T-cell (primary cell): ENCODE measurements around the gene SNAPIN. TPM values are rescaled to one million over a fixed set of nuclear protein-coding genes. Genes with fewer than 3 reads are reported as not detected.
"Not testable (repeated sequence)": the region's sequence is repeated elsewhere in the genome, so short reads cannot be mapped to it uniquely, and the experiment has no call there.

Source experiments
- ATAC-seq, 4 experiments: fragments of 200-7000 bp in 3 of 4; fragments of 150-1000 bp in 1 of 4; cut with Tn5 transposase; replicated peaks in 1 of 4; 1 replicate in 3 of 4; 2 replicates in 1 of 4; pipeline ENCODE4 v1.10.0; 2021; ENCODE audit warnings: moderate library complexity in 3 of 4, mild to moderate bottlenecking in 2 of 4, moderate number of reproducible peaks in 1 of 4
- CTCF ChIA-PET, 2 donors: fragments of 300-600 bp; sonication (Branson Sonifier 250); formaldehyde crosslinking; loops; one replicate each; lab custom pipeline; 2022; ENCODE audit warnings: antibody characterized with exemption in 2 of 2; lab: Charles Lee
- POLR2A ChIA-PET, 2 donors: fragments of 300-600 bp; sonication (Branson Sonifier 250); formaldehyde crosslinking; loops; one replicate each; lab custom pipeline; 2022; ENCODE audit warnings: antibody characterized with exemption in 2 of 2; lab: Charles Lee
- DNase-seq, 35 experiments: peaks; one replicate each; pipeline versions ENCODE4 v3.0.0 to v3.0.0-alpha.2; 2013 to 2023
- H3K27ac ChIP-seq: one replicate; pipeline ENCODE4 v1.5.1; 2013; ENCODE audit warnings: low read length
- H3K27me3 ChIP-seq, 2 experiments: replicated peaks in 1 of 2; 1 replicate in 1 of 2; 2 replicates in 1 of 2; pipeline versions ENCODE4 v1.6.1 to v1.7.0; 2013; ENCODE audit warnings: low read length in 1 of 2, mixed read lengths in 1 of 2; ENCODE audit not compliant: control insufficient read depth in 2 of 2, insufficient read depth in 2 of 2; ENCODE audit errors: extremely low read depth in 1 of 2
- H3K36me3 ChIP-seq, 2 donors: 1 replicate in 1 of 2; 2 replicates in 1 of 2; pipeline versions ENCODE4 v1.6.1 to v1.7.0; 2013; ENCODE audit warnings: low read length in 1 of 2; ENCODE audit not compliant: control insufficient read depth in 2 of 2, insufficient read depth in 1 of 2; ENCODE audit errors: extremely low read depth in 1 of 2
- H3K4me1 ChIP-seq, 2 experiments: 1 replicate in 1 of 2; 2 replicates in 1 of 2; pipeline versions ENCODE4 v1.6.1 to v1.7.0; 2013; ENCODE audit warnings: low read length in 2 of 2, mixed read lengths in 1 of 2; ENCODE audit not compliant: insufficient read depth in 2 of 2, control insufficient read depth in 1 of 2; ENCODE audit errors: extremely low read depth in 1 of 2
- H3K4me3 ChIP-seq, 2 donors: 1 replicate in 1 of 2; 2 replicates in 1 of 2; pipeline versions ENCODE4 v1.5.1 to v1.7.0; 2013; ENCODE audit warnings: mild to moderate bottlenecking in 2 of 2, low read length in 1 of 2, moderate library complexity in 1 of 2; ENCODE audit not compliant: control insufficient read depth in 1 of 2; ENCODE audit errors: extremely low read depth in 1 of 2
- H3K9me3 ChIP-seq: 2 replicates; pipeline ENCODE4 v1.7.0; 2013
- H3K27ac Mint-ChIP-seq, 2 donors: one replicate each; pipeline ENCODE4 v1.8.0; 2020 to 2021; ENCODE audit warnings: mild to moderate bottlenecking in 2 of 2, mixed read lengths in 2 of 2
- H3K27me3 Mint-ChIP-seq, 2 donors: one replicate each; pipeline ENCODE4 v1.8.0; 2021 to 2022; ENCODE audit warnings: mixed read lengths in 2 of 2
- H3K36me3 Mint-ChIP-seq: one replicate; pipeline ENCODE4 v1.8.0; 2021; ENCODE audit warnings: mixed read lengths
- H3K4me1 Mint-ChIP-seq, 3 donors: one replicate each; pipeline ENCODE4 v1.8.0; 2020 to 2022; ENCODE audit warnings: mixed read lengths in 3 of 3, mild to moderate bottlenecking in 1 of 3
- H3K4me3 Mint-ChIP-seq, 3 donors: one replicate each; pipeline ENCODE4 v1.8.0; 2020 to 2022; ENCODE audit warnings: mild to moderate bottlenecking in 3 of 3, mixed read lengths in 3 of 3, moderate library complexity in 3 of 3
- H3K9me3 Mint-ChIP-seq, 3 donors: one replicate each; pipeline ENCODE4 v1.8.0; 2020 to 2022; ENCODE audit warnings: mixed read lengths in 3 of 3
- WGBS: methylation state at CpG from one replicate; pipeline ENCODE4 v1.1.5; 2013; ENCODE audit warnings: missing lambda C conversion rate; ENCODE audit not compliant: insufficient coverage; 5-methylcytosine and 5-hydroxymethylcytosine counted together
- total RNA-seq, 35 experiments: library from RNA in 6 of 35; stranded (reverse) in 6 of 35; fragments of 120-200 nt in 1 of 35; gene quantifications; one replicate each; pipeline versions ENCODE4 v1.2.1 to v1.2.4 and lab custom pipeline; 2013 to 2026

SNAPIN gene
- total RNA-seq, 5 donors from 2014 or later (not counting 1 experiment from before 2014, with no cell fraction given) = 16.1 to 29.8 (median 26.6) TPM

DNA sequence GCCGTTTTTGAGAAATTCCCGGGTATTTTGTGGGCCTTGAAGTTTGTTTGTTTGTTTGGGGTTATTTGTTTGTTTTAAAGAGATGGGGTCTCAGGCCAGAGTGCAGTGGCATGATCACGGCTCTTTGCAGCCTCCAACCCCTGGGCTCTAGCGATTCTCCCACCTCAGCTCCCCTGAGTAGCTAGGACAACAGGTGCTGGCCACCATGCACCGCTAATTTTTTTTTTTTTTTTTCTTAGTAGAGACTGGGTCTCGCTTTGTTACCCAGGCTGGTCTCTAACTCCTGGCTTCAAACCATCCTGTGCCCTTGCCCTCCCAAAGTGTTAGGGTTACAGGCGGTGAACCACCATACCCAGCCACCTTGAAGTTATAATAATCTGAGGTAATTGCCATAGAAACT, 22.6 kb upstream of the SNAPIN start:
- POLR2A ChIA-PET = interaction anchor here in 1 of 2 donors (0.6 to 0.8 kb wide), 4 partner anchors 8 to 1644 kb away, joined by 3 to 5 read pairs (median 4); a partner anchor contains a TSS
- Mint-ChIP-seq H3K9me3 (no peaks in the 10 kb centered on the region), H3K27ac (peak overlapping the region; percentile 63 to 76), H3K27me3 (no peaks in the 10 kb centered on the region), H3K4me3 (peak overlapping the region; percentile 97 to 100 (median 98)), H3K4me1 (peaks cover 38 to 50% (median 49%) of the 10 kb centered on the region in 3 donors), H3K36me3 (peaks cover 16% of the 10 kb centered on the region)
- WGBS = 92% methylated on average over 5 of the region's 7 CpGs
- ATAC-seq (no peak), DNase-seq (no peak)
- H3K27me3 ChIP-seq = no peaks in the 10 kb centered on the region
- peaks cover 7 to 48% of the 10 kb centered on the region in 2 donors for H3K36me3 ChIP-seq
- CTCF ChIA-PET = no interaction called here
- H3K27ac ChIP-seq = peak overlapping the region; percentile 24
- H3K4me3 ChIP-seq = peak overlapping the region in 1 of 2 donors; percentile 96
- peaks cover 6 to 33% of the 10 kb centered on the region in 2 experiments for H3K4me1 ChIP-seq
- no peaks in the 10 kb centered on the region for H3K9me3 ChIP-seq

DNA sequence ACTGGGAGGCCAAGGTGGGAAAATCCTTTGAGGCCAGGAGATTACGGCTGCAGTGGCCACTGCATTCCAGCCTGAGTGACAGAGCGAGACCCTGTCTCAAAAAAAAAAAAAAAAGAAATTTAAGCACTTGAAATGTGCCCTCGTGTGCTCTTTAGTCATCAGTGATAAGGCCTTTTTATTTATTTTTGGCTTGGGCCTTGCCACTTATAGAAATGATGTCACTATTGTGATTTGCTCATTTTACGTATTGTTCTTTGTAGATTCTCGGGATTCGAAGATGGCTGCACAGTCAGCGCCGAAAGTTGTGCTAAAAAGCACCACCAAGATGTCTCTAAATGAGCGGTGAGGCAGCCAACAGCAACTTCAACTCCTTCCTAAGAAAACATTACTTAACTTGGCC, 22.2 kb upstream of the SNAPIN start:
- ChIA-PET POLR2A (interaction anchor here in 1 of 2 donors (0.8 kb wide), 1 partner anchor 66 kb away, joined by 4 read pairs; no protein-coding TSS in a partner anchor), CTCF (no interaction called here)
- Mint-ChIP-seq H3K9me3 (no peaks in the 10 kb centered on the region), H3K36me3 (peaks cover 20% of the 10 kb centered on the region), H3K4me3 (peak overlapping the region; percentile 97 to 100 (median 98)), H3K27me3 (no peaks in the 10 kb centered on the region), H3K4me1 (peaks cover 42 to 54% (median 54%) of the 10 kb centered on the region in 3 donors), H3K27ac (peak overlapping the region; percentile 63 to 76)
- 96% methylated on average over 5 of the region's 9 CpGs for WGBS
- Histone ChIP-seq H3K9me3 (no peaks in the 10 kb centered on the region), H3K27ac (no peak overlapping the region), H3K36me3 (peaks cover 7 to 52% of the 10 kb centered on the region in 2 donors), H3K4me3 (no peak overlapping the region), H3K27me3 (no peaks in the 10 kb centered on the region), H3K4me1 (peaks cover 6 to 33% of the 10 kb centered on the region in 2 experiments)
- DNase-seq (no peak), ATAC-seq (no peak)

DNA sequence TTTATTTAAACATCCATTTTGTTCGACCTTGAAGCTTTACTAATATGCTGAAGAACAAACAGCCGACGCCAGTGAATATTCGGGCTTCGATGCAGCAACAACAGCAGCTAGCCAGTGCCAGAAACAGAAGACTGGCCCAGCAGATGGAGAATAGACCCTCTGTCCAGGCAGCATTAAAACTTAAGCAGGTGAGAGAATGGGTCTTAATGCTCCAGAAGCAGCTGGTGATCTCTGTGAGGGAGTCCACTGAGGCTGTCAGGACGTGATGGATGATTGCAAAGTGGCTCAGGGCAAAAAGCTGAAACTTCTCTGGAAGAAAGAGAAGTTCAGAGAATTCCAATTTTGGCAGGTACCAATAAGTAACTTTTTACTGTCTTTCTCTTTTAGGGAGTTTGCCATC, 20.2 kb upstream of the SNAPIN start:
- no peaks in the 10 kb centered on the region for H3K9me3 ChIP-seq
- ChIA-PET POLR2A (interaction anchor here in 1 of 2 donors (0.7 kb wide), 1 partner anchor 13 kb away, joined by 3 read pairs; no protein-coding TSS in a partner anchor), CTCF (interaction anchor here in 1 of 2 donors (0.7 to 1.1 kb wide), 2 partner anchors 17 to 26 kb away, joined by 3 to 4 read pairs; partner anchors contain the start of gene S100A16)
- ATAC-seq = no peak
- Mint-ChIP-seq H3K4me1 (peaks cover 50 to 66% (median 57%) of the 10 kb centered on the region in 3 donors), H3K36me3 (peaks cover 30% of the 10 kb centered on the region), H3K9me3 (no peaks in the 10 kb centered on the region), H3K27me3 (no peaks in the 10 kb centered on the region), H3K4me3 (no peak overlapping the region), H3K27ac (no peak overlapping the region)
- DNase-seq = no peak
- H3K27me3 ChIP-seq = no peaks in the 10 kb centered on the region
- H3K4me1 ChIP-seq = peaks cover 6 to 36% of the 10 kb centered on the region in 2 experiments
- H3K36me3 ChIP-seq = peaks cover 11 to 72% of the 10 kb centered on the region in 2 donors
- H3K4me3 ChIP-seq = no peak overlapping the region
- H3K27ac ChIP-seq = no peak overlapping the region
- 98% methylated on average over 5 of the region's 6 CpGs for WGBS

DNA sequence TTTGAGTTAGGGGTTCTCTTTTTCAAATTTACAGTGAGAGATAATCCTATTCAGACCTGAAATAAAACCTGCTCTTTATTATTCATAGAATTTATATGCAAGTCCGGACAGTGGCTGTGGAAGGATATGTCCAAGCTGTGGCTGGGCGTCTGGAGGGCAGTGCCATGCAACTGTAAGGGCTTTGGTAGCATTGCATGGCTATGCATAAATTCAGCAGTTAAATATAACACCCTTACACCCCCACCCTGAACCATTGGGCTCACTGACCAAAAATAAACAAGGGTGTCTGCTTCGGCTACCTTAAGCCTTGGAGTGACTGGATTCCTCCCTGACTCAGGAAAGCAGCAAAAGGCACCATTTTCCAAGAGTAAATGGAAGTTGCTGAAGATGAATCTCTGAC, 19.2 kb upstream of the SNAPIN start:
- POLR2A ChIA-PET = interaction anchor here in 1 of 2 donors (0.5 kb wide), 1 partner anchor 197 kb away, joined by 3 read pairs; no protein-coding TSS in a partner anchor
- Histone ChIP-seq H3K9me3 (no peaks in the 10 kb centered on the region), H3K27ac (no peak overlapping the region), H3K4me3 (no peak overlapping the region), H3K36me3 (peaks cover 11 to 82% of the 10 kb centered on the region in 2 donors), H3K4me1 (peaks cover 6 to 31% of the 10 kb centered on the region in 2 experiments), H3K27me3 (no peaks in the 10 kb centered on the region)
- H3K9me3 Mint-ChIP-seq = no peaks in the 10 kb centered on the region
- WGBS = no CpG with 5 or more reads among the region's 3 CpGs
- ATAC-seq (no peak), DNase-seq (no peak)
- H3K4me3 Mint-ChIP-seq = no peak overlapping the region
- CTCF ChIA-PET = interaction anchor here in 1 of 2 donors (0.6 kb wide), 1 partner anchor 499 kb away, joined by 3 read pairs; no protein-coding TSS in a partner anchor
- no peak overlapping the region for H3K27ac Mint-ChIP-seq
- H3K4me1 Mint-ChIP-seq = peaks cover 50 to 72% (median 60%) of the 10 kb centered on the region in 3 donors
- H3K36me3 Mint-ChIP-seq = peaks cover 39% of the 10 kb centered on the region
- H3K27me3 Mint-ChIP-seq = no peaks in the 10 kb centered on the region

DNA sequence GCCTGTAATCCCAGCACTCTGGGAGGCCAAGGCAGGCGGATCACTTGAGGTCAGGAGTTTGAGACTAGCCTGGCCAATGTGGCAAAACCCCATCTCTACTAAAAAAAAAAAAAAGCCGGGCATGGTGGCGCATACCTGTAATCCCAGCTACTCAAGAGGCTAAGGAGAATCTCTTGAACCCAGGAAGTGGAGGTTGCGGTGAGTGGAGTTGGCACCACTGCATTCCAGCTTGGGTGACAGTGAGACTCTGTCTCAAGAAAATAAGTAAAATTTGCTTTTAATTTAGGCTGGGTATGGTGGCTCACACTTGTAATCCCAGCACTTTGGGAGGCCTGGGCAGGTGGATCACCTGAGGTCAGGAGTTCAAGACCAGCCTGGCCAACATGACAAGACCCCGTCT, 18.3 kb upstream of the SNAPIN start:
- CTCF ChIA-PET, H3K27ac Mint-ChIP-seq: not testable (repeated sequence)

DNA sequence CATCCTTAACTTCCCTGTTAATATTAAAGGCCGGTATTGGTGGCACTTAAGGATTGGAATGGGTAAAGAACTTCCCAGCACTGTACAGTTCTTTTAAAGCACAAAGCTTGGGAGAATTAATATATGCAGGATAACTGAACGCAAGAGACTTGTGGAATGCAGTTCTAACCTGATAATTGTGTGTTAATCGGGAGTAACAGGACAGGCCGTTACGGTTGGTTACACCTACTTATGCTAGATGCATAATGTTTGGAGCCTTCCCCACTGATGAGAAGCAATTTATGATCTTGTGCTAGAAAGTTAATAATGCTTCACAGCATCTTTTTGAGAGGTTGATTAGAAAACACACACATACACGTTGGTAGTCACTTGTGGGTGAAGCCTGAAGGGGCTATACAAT, 17.6 kb upstream of the SNAPIN start:
- DNase-seq (no peak), ATAC-seq (no peak)
- Histone ChIP-seq H3K27me3 (no peaks in the 10 kb centered on the region), H3K36me3 (peaks cover 18 to 96% of the 10 kb centered on the region in 2 donors), H3K27ac (no peak overlapping the region), H3K9me3 (no peaks in the 10 kb centered on the region), H3K4me1 (peaks cover 10 to 23% of the 10 kb centered on the region in 2 experiments), H3K4me3 (no peak overlapping the region)
- peaks cover 48% of the 10 kb centered on the region for H3K36me3 Mint-ChIP-seq
- H3K27me3 Mint-ChIP-seq = no peaks in the 10 kb centered on the region
- ChIA-PET CTCF (no interaction called here), POLR2A (interaction anchor here in 1 of 2 donors (0.6 kb wide), 1 partner anchor 11 kb away, joined by 3 read pairs; no protein-coding TSS in a partner anchor)
- no peaks in the 10 kb centered on the region for H3K9me3 Mint-ChIP-seq
- 80% methylated on average over 3 of the region's 6 CpGs for WGBS
- H3K4me1 Mint-ChIP-seq = peaks cover 62 to 79% (median 68%) of the 10 kb centered on the region in 3 donors
- no peak overlapping the region for H3K4me3 Mint-ChIP-seq
- H3K27ac Mint-ChIP-seq = peak overlapping the region in 1 of 2 donors; percentile 13

More for the DNA sequence above, 18.3 kb upstream of the SNAPIN start:
- Histone ChIP-seq H3K4me1 (peaks cover 6 to 30% of the 10 kb centered on the region in 2 experiments), H3K36me3 (peaks cover 14 to 91% of the 10 kb centered on the region in 2 donors)
- not testable (repeated sequence) for H3K4me3 ChIP-seq, H3K27me3 Mint-ChIP-seq, H3K9me3 Mint-ChIP-seq, H3K27ac ChIP-seq, DNase-seq, H3K27me3 ChIP-seq, H3K9me3 ChIP-seq, ATAC-seq, H3K4me3 Mint-ChIP-seq
- peaks cover 42% of the 10 kb centered on the region for H3K36me3 Mint-ChIP-seq
- peaks cover 55 to 76% (median 65%) of the 10 kb centered on the region in 3 donors for H3K4me1 Mint-ChIP-seq
- 100% methylated on average over 2 of the region's 5 CpGs for WGBS
- POLR2A ChIA-PET = interaction anchor here in 1 of 2 donors (0.6 to 0.7 kb wide), 2 partner anchors 17 to 46 kb away, joined by 3 to 7 read pairs; no protein-coding TSS in a partner anchor
